ENCODE results near the gene TRIM21.
"Not testable (repeated sequence)": the region's sequence is repeated elsewhere in the genome, so short reads cannot be mapped to it uniquely, and the experiment has no call there.

TRIM21 gene

GRCh38 chr11:4381901-4382300, 11.6 kb downstream of the TRIM21 start:
- Mint-ChIP-seq H3K36me3 (ENCODE audit: low read depth) (peaks cover 30% of the 10 kb centered on the region), H3K9me3 (no peaks in the 10 kb centered on the region), H3K27ac (no peak overlapping the region), H3K4me1 (no peaks in the 10 kb centered on the region), H3K27me3 (ENCODE audit: low read depth) (no peaks in the 10 kb centered on the region), H3K4me3 (no peak overlapping the region)
- TF ChIP-seq CTCF (IDR thresholded peaks at IDR 0.05; ENCODE audit: unreplicated experiment in 3 of 3) = no peak

- Mint-ChIP-seq H3K27me3 (ENCODE audit: low read depth) (no peaks in the 10 kb centered on the region), H3K36me3 (ENCODE audit: low read depth) (no peaks in the 10 kb centered on the region), H3K9me3 (no peaks in the 10 kb centered on the region), H3K4me1 (no peaks in the 10 kb centered on the region), H3K27ac (no peak overlapping the region), H3K4me3 (no peak overlapping the region)
- no peak for TF ChIP-seq CTCF (IDR thresholded peaks at IDR 0.05; ENCODE audit: unreplicated experiment in 3 of 3)
Observed at GRCh38 chr11:4375431-4376140, 17.9 kb downstream of the TRIM21 start.

GRCh38 chr11:4370166-4370565, 23.3 kb downstream of the TRIM21 start:
- no peaks in the 10 kb centered on the region for H3K4me1 Mint-ChIP-seq
- no peaks in the 10 kb centered on the region for H3K36me3 Mint-ChIP-seq (ENCODE audit: low read depth)
- H3K4me3 Mint-ChIP-seq = no peak overlapping the region
- no peaks in the 10 kb centered on the region for H3K9me3 Mint-ChIP-seq
- no peak overlapping the region for H3K27ac Mint-ChIP-seq
- no peaks in the 10 kb centered on the region for H3K27me3 Mint-ChIP-seq (ENCODE audit: low read depth)
- no peak for TF ChIP-seq CTCF (IDR thresholded peaks at IDR 0.05; ENCODE audit: unreplicated experiment in 3 of 3)

GRCh38 chr11:4368286-4368685, 25.2 kb downstream of the TRIM21 start, which contains the start of gene OR52B4:
Gene OR52B4, minus strand, starts transcription at chr11:4368386. Its CDS starts 91 bp downstream, at chr11:4368295.
- no peak for TF ChIP-seq CTCF (IDR thresholded peaks at IDR 0.05; ENCODE audit: unreplicated experiment in 3 of 3)
- Mint-ChIP-seq H3K27ac (no peak within 1 kb of the TSS), H3K36me3 (ENCODE audit: low read depth) (no peaks in the 10 kb centered on the region), H3K27me3 (ENCODE audit: low read depth) (no peaks in the 10 kb centered on the region), H3K4me1 (no peaks in the 10 kb centered on the region), H3K9me3 (peaks cover 3% of the 10 kb centered on the region), H3K4me3 (no peak within 1 kb of the TSS)

DNA sequence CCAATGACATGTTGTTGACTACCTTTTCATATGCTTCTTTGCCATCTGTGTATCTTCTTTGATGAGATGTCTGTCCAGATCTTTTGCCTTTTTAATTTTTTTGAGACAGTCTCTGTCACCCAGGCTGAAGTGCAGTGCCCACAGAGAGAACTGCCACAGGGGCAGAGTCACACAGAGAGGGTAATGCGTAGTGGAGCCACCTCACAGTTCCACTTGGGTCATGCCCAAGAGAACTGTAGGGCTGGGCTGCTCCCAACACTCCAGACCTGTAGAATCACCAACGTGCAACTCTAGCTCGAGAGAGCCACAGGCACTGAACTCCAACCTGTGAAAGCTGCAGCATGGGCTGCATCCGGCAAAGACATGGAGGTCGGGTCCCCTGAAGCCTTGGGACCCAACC, 45.4 kb downstream of the TRIM21 start:
- H3K27ac Mint-ChIP-seq; H3K27me3 Mint-ChIP-seq (ENCODE audit: low read depth); H3K9me3 Mint-ChIP-seq: not testable (repeated sequence)

GRCh38 chr11:4345366-4345765, 48.1 kb downstream of the TRIM21 start:
- not testable (repeated sequence) for H3K4me3 Mint-ChIP-seq; H3K4me1 Mint-ChIP-seq; H3K27me3 Mint-ChIP-seq (ENCODE audit: low read depth); H3K36me3 Mint-ChIP-seq (ENCODE audit: low read depth); H3K9me3 Mint-ChIP-seq; H3K27ac Mint-ChIP-seq

More for the DNA sequence above, 45.4 kb downstream of the TRIM21 start:
- H3K36me3 Mint-ChIP-seq (ENCODE audit: low read depth); H3K4me3 Mint-ChIP-seq; H3K4me1 Mint-ChIP-seq: not testable (repeated sequence)
